Measurements from ENCODE around the gene SPATA19. TPM values are rescaled to one million over a fixed set of nuclear protein-coding genes. Genes with fewer than 3 reads are reported as not detected.

Gene SPATA19
- polyA plus RNA-seq, 6 donors from 2014 or later, result not detected

DNA sequence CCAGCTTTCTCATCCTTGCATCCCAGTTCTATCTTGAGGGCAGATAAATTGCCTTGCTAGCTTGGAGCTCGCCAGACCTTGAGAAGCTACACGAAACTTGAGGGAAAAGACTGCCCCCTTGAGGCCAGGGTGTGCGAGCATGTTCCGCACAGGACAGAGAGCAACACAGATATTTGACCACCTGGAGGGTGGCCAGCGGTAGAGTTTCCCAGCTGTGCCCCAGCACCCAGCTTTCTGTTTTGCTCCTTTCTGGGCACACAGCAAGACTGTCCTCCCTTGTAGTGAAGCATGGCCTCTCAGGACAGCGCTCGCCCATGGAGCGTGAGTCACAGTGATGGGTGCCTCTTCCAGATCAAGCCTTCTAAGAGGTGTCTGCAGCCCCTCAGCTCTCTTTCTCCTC is 23.5 kb downstream of the SPATA19 start:
- H3K9me3 Mint-ChIP-seq, result peaks cover 0 to 4% (median 0%) of the 10 kb centered on the region in 7 donors
- ATAC-seq (ENCODE audit: low read depth in 2 of 2), result no peak
- no peaks in the 10 kb centered on the region for H3K4me1 Mint-ChIP-seq
- no peak overlapping the region for H3K4me3 Mint-ChIP-seq
- peaks cover 0 to 2% (median 0%) of the 10 kb centered on the region in 3 donors for H3K27me3 Mint-ChIP-seq
- no peak for DNase-seq
- H3K36me3 Mint-ChIP-seq, result no peaks in the 10 kb centered on the region
- no peak overlapping the region for H3K27ac Mint-ChIP-seq

DNA sequence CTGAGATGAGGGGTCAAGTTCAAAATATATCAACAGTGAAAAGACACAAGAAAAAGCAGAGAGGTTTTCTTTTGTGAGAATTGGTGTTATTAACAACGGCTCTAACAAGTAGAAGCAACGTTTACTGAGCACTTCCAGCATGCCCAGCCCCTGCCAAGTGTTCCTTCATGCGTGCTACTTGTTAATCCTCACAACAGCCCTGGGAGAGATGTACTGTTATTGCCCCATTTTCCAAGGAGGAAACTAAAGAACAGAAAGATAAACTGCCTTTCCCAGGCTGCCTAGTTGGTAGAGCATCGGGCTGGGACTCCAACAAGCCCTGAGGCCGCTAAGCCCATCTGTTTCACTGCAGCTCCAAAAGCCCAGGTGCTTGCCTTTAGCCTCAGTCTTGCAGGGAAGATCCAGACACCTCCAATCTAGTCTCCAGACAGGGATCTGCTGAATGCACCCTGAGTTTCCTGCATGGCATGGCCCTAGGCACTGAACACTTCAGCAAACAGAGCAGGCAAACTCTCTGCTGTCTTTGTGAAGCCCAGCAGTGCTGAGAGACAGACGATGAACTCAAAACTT is 25.5 kb downstream of the SPATA19 start:
- H3K4me3 Mint-ChIP-seq, result no peak overlapping the region
- H3K36me3 Mint-ChIP-seq, result no peaks in the 10 kb centered on the region
- H3K27ac Mint-ChIP-seq, result no peak overlapping the region
- ATAC-seq (ENCODE audit: low read depth in 2 of 2) (no peak), DNase-seq (no peak)
- no peaks in the 10 kb centered on the region for H3K27me3 Mint-ChIP-seq
- H3K9me3 Mint-ChIP-seq, result peaks cover 0 to 4% (median 0%) of the 10 kb centered on the region in 7 donors
- no peaks in the 10 kb centered on the region for H3K4me1 Mint-ChIP-seq

DNA sequence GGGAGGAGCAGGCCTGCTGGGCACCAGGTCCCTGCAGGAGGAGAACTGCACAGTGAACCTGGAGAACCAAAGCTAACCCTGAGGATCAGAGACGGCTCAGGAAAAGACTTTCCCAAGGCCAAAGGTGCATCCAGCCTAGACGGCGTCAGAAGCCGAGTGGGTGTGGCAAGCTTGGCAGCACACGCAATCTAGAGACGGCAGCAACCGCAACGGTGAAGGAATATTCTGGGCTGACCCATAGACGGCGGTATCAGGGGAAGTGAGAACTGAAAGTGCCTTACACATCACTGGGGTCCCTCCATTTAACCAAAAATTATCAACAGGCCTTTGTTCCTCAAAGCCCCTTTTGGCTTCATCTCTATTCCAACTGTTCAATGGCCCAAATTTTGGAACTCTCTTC is 26.2 kb downstream of the SPATA19 start:
- H3K27me3 Mint-ChIP-seq, result no peaks in the 10 kb centered on the region
- H3K4me3 Mint-ChIP-seq, result no peak overlapping the region
- H3K27ac Mint-ChIP-seq, result no peak overlapping the region
- ATAC-seq (ENCODE audit: low read depth in 2 of 2) (no peak), DNase-seq (no peak)
- H3K4me1 Mint-ChIP-seq, result no peaks in the 10 kb centered on the region
- H3K36me3 Mint-ChIP-seq, result no peaks in the 10 kb centered on the region
- H3K9me3 Mint-ChIP-seq, result peaks cover 0 to 4% (median 0%) of the 10 kb centered on the region in 7 donors

DNA sequence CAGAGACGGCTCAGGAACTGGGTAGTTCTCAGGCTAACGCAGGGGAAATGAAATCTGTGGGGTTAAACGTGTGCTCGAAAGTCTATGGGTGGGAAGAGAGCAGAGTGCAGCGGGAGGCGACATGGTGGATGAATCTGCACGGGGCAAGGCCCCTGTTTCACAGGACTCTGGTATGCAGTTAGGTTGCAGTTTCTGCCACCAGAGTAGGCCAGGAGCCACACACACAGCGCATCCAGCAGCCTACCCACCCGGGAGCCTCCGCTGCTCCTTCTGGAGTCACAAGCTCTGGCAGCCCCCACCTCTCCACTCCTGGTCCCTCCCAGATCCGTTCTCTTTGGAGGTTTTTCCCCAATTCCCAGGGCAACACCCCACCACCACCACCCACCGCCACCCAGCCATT is 27.0 kb downstream of the SPATA19 start:
- Mint-ChIP-seq H3K4me1 (no peaks in the 10 kb centered on the region), H3K36me3 (no peaks in the 10 kb centered on the region)
- no peak for ATAC-seq (ENCODE audit: low read depth in 2 of 2)

DNA sequence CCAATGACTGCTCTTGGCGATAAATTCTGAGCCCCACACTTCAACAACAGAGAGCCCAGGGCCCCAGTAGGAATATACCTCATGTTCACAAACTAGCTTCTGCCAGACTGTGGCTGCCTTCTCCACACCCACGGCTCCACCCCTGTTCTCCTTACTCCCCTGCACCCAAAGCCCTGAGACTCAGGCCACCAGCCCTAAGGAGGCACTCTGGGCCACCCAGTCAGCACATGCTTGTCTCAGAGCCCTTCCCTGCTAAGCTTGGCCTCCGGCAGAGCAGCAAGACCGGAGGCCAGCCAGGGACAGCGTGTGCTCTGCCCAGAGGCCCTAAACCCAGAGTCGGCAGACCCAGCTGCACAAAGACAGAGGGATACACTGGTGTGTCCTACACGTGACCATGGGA is 27.9 kb downstream of the SPATA19 start:
- H3K4me3 Mint-ChIP-seq, result no peak overlapping the region
- peaks cover 0 to 8% (median 1%) of the 10 kb centered on the region in 7 donors for H3K9me3 Mint-ChIP-seq
- no peaks in the 10 kb centered on the region for H3K4me1 Mint-ChIP-seq
- H3K36me3 Mint-ChIP-seq, result no peaks in the 10 kb centered on the region
- ATAC-seq (ENCODE audit: low read depth in 2 of 2) (no peak), DNase-seq (no peak)
- no peak overlapping the region for H3K27ac Mint-ChIP-seq
- no peaks in the 10 kb centered on the region for H3K27me3 Mint-ChIP-seq

More for the DNA sequence above, 27.0 kb downstream of the SPATA19 start:
- peak overlapping the region in 1 of 6 donors; percentile 43 for H3K27ac Mint-ChIP-seq
- DNase-seq, result no peak
- H3K9me3 Mint-ChIP-seq, result peaks cover 0 to 6% (median 0%) of the 10 kb centered on the region in 7 donors
- H3K27me3 Mint-ChIP-seq, result no peaks in the 10 kb centered on the region
- H3K4me3 Mint-ChIP-seq, result no peak overlapping the region

DNA sequence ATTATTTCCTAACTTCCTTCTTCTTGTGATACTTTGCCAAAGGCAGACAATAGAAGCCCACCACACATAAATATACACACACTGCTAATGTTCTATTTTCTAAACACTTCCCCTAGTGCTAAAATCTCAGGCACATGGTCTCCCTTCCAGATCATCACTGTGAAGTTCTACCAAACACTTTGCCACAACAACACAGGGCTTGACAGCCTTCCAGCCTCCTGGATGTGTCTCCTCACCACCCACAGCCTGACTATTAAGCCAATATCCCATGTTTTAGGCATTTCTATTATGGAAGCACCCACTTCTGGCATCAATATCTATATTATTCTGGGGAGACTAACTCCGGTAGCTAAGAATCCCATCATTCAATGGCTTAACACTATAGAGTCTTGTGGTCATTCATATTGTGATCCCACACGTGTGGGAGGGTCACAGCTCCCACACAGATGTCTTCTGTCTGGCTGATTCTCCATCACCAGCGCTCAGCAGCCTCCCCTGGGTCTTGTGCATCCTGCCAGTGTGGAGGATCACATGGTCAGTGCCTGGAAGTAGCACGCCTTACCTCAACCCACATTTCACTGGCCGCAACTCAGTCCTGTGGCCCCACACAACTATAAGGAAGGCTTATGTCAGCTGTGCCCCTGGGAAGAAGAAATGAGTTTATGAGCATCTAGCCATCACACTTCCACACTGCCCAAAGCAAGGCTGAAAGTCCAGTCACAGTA is 29.0 kb downstream of the SPATA19 start:
- Mint-ChIP-seq H3K27me3 (no peaks in the 10 kb centered on the region), H3K4me3 (no peak overlapping the region), H3K36me3 (no peaks in the 10 kb centered on the region), H3K9me3 (peaks cover 0 to 8% (median 1%) of the 10 kb centered on the region in 7 donors), H3K4me1 (no peaks in the 10 kb centered on the region), H3K27ac (no peak overlapping the region)
- DNase-seq (no peak), ATAC-seq (ENCODE audit: low read depth in 2 of 2) (no peak)

DNA sequence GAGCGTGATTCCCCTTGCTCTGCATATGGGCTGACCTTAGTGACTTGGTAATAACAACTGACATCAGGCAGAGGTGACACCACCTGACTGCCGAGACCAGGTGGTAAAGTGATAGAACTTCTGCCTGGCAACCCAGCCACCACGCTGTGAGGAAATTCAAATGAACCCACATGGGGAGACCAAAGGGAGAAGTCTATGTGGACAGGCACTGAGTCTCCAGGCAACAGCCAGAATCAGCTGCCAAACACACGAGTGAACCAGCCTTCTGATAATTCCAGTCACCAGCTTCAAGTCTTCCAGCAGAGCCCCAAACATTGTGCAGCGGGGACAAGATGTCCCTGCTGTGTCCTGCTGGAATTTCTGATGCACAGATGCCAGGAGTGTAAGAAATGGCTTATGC is 29.7 kb downstream of the SPATA19 start:
- Mint-ChIP-seq H3K27ac (no peak overlapping the region), H3K9me3 (peaks cover 0 to 8% (median 0%) of the 10 kb centered on the region in 7 donors), H3K36me3 (no peaks in the 10 kb centered on the region), H3K27me3 (no peaks in the 10 kb centered on the region), H3K4me1 (no peaks in the 10 kb centered on the region), H3K4me3 (no peak overlapping the region)
- no peak for DNase-seq
- ATAC-seq (ENCODE audit: low read depth in 2 of 2), result no peak

DNA sequence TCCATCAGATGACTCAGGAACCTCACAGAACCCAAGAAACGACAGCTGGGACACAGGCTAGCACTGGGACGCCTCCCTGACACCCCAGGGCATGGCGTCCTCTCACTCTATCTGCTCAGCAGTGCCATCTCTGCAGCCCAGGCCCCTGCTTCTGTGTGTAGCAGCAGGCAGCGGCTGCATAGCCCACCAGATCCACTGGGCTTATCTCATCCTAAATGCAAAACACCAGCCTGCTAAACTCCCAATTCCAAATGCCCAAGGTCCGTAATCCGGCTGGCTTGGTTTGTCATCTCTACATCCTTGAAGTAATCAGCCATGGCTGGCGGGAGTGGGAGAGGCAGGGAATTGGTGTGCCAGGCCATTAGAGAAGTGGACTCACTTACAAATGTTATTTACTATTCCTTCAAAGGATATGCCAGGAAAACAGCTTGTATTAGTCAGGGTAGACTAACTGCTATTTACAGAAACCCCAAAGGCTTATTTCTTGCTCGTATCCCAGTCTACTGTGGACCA is 30.7 kb downstream of the SPATA19 start:
- Mint-ChIP-seq H3K36me3 (no peaks in the 10 kb centered on the region), H3K27ac (no peak overlapping the region), H3K27me3 (no peaks in the 10 kb centered on the region), H3K4me3 (no peak overlapping the region), H3K9me3 (peaks cover 0 to 8% (median 0%) of the 10 kb centered on the region in 7 donors), H3K4me1 (no peaks in the 10 kb centered on the region)
- DNase-seq (no peak), ATAC-seq (ENCODE audit: low read depth in 2 of 2) (no peak)

DNA sequence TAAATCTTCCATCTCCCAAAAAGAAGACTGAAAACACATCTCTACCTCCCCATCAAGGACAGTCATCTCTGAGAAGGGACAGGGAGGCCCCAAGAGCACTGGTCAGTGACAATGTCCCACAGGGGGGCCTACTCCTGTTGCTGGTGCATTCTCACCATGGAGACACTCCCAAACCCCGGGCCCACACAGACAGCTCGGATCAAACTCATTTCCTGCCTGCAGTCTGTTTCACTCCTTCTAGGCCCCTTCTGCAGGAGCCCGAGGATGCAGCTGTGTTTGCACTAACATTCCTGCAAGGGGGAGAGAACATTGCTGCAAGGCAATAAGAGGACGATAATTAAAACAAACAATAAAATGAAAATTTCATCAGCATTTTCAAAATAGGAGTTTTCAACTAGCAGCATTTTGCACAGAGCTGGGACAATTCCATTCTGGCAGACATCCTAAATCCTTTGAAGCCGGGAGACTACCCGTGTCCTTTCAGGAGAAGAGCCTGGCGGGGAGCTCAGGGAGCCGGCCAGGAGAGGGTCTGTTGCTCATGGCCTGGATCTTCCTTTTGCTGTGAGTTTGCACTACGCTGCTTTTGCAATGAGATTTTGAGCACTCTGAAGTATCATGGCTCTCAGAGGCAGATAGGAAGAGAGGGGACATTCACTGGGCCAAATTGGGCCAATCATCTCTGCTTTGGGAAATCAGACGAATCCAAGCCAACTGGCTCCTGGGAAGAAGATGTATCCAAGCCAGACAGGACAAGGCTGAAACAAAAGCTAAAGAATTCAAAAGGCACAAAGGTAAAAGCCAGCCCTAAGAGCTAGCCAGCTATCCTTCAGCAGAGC is 33.2 kb downstream of the SPATA19 start:
- Mint-ChIP-seq H3K9me3 (peaks cover 0 to 16% (median 0%) of the 10 kb centered on the region in 7 donors), H3K4me3 (no peak overlapping the region), H3K4me1 (no peaks in the 10 kb centered on the region), H3K27me3 (no peaks in the 10 kb centered on the region), H3K27ac (peak overlapping the region in 2 of 6 donors; percentile 46 to 60), H3K36me3 (no peaks in the 10 kb centered on the region)
- no peak for ATAC-seq (ENCODE audit: low read depth in 2 of 2)
- no peak for DNase-seq

DNA sequence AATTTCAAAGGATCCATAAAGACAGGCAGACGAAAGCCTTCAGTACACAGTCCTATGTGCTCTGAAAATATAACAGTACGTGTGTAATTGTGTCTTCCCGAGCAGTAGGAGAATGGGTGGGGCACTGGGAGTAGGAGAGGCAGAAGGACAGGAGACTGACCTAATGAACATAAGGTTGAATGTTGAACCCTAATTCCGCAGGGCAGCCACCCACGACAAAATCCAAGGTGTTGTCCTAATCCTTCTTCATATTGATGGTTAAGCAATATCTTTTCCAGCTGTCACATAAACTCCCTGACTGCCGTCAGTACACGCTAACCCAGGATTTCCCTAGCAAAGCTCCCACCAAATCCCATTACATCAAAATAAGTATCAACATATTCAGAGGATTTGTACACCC is 34.5 kb downstream of the SPATA19 start:
- no peak overlapping the region for H3K27ac Mint-ChIP-seq
- no peaks in the 10 kb centered on the region for H3K36me3 Mint-ChIP-seq
- no peaks in the 10 kb centered on the region for H3K27me3 Mint-ChIP-seq
- H3K4me3 Mint-ChIP-seq, result no peak overlapping the region
- ATAC-seq (ENCODE audit: low read depth in 2 of 2) (no peak), DNase-seq (no peak)
- H3K9me3 Mint-ChIP-seq, result peaks cover 0 to 16% (median 0%) of the 10 kb centered on the region in 7 donors
- H3K4me1 Mint-ChIP-seq, result no peaks in the 10 kb centered on the region

DNA sequence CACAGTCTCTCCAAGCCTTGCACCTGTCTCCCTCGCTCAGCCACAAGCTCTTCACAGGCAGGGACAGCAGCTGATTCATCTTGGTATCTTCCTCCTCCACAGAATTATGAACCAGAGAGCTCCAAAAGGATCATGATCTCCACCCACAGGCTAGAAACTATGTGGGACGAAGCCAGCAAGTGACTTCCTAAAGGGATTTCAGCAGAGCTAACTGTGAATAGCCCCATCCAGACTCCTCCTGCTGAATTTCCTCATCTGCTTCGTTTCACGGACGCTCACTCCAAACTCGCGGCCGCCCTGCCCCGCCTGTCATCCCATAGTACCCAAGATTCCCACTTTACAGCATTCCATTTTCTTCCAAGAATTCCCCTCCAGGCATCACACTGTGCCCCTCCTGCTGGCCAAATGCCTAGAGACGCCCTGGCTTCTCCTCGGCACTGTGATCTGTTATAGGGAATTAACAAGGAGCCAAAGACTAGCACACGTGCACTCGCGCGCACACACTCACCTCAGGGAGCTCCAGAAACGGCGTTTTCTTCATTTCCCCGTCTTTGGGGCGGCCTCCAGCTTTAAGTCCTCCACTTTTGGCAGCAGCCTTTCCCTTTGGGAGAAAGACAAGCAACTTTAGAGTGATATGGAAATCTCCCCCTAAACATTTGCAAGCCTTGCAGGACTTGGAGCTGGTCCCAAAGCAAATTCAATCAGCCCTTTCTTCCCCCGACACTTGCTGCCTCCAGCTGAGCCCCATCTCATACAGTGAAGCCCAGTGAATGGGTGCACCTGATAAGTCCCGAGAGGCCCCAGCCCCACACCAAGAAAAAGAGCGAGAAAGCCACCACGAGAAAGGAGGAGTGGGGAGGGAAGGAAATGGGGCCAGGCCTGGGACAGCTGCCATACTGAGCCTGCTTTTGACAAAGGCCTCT is 35.5 kb downstream of the SPATA19 start:
- DNase-seq (no peak), ATAC-seq (ENCODE audit: low read depth in 2 of 2) (no peak)
- Mint-ChIP-seq H3K36me3 (no peaks in the 10 kb centered on the region), H3K27me3 (no peaks in the 10 kb centered on the region), H3K4me3 (no peak overlapping the region), H3K27ac (no peak overlapping the region), H3K9me3 (peaks cover 0 to 16% (median 0%) of the 10 kb centered on the region in 7 donors), H3K4me1 (no peaks in the 10 kb centered on the region)

DNA sequence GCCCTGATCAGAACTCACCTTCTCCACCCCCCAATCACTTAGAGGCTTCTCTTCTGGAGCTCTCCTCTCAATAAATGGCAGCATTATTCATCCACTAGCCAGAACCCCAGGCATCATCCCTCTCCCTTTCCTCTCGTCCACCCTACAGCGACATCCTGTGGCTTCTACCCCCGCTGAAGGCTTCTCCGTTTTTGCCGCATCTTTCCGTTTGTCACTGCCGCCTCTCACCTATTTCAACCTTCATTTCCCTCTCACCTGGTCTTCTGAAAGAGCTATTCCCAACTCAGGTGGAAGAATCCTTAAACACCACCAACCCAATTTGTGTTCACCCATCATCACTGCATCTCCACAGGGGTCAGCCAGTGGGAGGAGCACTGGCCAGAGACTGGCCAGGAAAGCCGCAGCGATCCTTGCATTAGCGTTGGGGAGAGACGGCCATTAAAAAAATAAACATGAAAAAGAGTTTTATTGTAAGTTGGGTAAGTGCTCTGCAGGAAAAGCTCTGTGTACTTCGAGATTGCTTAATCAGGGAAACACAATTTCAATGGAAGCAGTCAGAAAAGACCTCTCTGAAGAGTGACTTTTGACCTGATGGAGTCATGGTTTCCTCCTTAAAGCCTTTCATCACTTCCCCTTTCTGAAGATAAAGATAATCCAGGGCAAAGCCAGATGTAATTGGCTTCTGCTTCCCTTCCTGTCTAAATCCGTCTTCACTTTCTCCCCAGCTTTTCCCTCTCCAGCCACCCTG is 36.7 kb downstream of the SPATA19 start:
- Mint-ChIP-seq H3K4me3 (no peak overlapping the region), H3K36me3 (no peaks in the 10 kb centered on the region), H3K27me3 (no peaks in the 10 kb centered on the region), H3K4me1 (no peaks in the 10 kb centered on the region), H3K9me3 (peaks cover 0 to 16% (median 2%) of the 10 kb centered on the region in 7 donors), H3K27ac (no peak overlapping the region)
- no peak for ATAC-seq (ENCODE audit: low read depth in 2 of 2)
- DNase-seq, result no peak
